DMS153 treated with DMSO at 0.1 percent for 48 hours (cell line): ENCODE measurements around the gene PCYOX1L.
A peak's percentile ranks its signal among the peaks of the same experiment; 100 is the strongest.

Experiments used
- DNase-seq: peaks from one replicate; lab custom pipeline; 2025; ENCODE audit not compliant: unreplicated experiment; lab: John Stamatoyannopoulos, UW

The PCYOX1L gene

DNA sequence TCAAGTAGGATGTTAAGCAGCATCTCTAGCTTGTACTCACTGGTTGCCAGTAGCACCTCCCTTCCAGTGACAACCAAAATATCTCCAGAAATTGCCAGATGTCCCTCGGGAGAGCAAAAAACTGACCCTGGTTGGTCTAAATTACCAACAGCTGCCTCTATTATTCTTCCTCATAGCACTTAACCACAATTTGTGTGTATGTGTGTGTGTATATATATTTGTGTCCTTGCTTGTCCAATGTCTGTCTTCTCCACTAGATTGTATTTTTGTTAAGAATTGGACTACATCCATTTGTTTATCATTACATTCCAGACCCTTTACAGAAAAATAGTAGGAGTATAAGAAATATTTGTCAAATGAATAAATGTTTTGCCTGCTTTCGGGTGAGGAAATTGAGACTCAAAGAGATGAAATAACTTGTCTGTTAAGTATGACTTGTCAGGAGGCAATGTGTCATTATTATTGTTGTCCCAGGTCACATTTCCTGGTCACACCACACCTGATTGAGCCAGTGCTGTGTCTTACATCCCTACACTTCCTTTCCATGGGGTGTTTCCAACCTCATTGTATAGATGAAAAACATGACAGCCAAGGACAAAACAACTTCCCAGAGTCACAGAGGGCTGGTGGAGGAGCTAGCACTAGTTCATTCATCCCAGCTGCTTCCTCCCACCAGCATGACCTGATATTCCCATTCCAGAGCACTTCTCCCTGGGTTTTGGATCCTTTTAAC is 24.0 kb upstream of the PCYOX1L start:
- DNase-seq = no peak

DNA sequence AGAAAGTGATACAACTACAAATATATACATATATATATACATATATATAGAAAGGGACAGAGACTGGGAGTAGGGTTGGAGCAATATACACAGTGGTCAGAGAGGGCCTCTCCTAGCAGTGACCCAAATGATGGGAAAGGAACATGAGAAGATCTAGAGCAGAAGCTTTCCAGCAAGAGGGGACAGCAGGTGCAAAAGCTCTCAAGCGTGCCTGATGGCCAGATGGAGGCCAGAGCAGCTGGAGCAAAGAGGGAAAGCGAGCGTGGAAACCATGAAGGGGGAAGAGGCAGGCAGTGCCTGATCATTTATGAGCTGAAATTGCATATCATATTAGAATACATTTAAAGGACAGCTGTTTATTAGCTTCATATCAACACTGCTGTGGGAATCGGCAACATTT is 20.1 kb upstream of the PCYOX1L start:
- DNase-seq = no peak

DNA sequence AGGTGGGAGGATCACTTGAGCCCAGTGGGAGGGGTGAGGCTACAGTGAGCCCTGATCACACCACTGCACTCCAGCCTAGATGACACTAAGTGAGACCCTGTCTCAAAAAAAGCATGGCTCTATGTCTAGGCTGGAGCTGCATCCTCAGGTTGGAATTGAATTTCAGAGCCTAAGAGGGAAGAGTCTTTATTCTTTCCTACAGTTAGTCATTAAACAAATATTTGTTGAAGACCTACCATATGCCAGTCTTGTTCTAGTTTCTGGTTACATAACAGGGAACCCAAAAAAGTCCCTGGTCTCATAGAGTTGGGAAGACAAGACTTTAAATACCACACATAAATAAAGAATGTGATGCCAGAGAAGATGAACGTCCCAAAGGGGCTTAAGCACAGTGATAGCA is 19.5 kb upstream of the PCYOX1L start:
- no peak for DNase-seq

- DNase-seq = no peak
Measured at GRCh38 chr5:149340920-149341319, 16.9 kb upstream of the PCYOX1L start.

DNA sequence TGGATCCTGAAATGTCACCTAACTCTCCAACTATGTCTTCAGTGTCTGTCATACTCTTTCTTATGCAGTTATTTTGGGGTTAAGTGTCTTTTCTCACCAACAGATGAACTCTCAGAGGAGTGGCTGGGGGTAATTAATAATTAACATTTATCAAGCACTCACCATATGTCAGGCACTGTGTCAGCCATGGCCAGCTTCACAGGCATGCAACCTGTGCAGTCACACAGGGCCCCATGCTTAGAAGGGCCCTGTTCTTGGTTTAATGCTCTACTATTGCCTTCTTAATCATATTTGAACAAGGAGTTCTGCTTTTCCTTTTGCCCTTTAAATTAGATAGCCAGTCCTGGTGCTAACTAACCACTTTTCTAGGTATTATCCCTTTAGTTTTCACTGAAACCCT is 16.0 kb upstream of the PCYOX1L start:
- DNase-seq = no peak

DNA sequence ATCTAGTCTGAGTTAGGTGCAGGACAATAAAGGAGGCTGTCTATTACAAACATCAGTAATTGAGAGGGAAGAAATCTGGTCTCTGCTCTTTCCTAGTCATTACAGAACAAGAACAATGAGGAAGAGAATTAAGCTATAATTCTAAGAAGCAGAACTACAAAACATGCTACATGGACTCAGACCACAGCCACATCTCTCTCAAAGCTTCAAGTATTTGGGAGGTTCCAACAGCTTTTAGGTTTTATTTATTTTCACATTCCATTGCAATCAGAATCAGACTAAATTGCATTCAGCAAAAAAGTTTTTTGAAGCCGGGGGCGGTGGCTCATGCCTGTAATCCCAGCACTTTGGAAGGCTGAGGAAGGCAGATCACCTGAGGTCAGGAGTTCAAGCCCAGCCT is 13.7 kb upstream of the PCYOX1L start:
- DNase-seq = no peak

DNA sequence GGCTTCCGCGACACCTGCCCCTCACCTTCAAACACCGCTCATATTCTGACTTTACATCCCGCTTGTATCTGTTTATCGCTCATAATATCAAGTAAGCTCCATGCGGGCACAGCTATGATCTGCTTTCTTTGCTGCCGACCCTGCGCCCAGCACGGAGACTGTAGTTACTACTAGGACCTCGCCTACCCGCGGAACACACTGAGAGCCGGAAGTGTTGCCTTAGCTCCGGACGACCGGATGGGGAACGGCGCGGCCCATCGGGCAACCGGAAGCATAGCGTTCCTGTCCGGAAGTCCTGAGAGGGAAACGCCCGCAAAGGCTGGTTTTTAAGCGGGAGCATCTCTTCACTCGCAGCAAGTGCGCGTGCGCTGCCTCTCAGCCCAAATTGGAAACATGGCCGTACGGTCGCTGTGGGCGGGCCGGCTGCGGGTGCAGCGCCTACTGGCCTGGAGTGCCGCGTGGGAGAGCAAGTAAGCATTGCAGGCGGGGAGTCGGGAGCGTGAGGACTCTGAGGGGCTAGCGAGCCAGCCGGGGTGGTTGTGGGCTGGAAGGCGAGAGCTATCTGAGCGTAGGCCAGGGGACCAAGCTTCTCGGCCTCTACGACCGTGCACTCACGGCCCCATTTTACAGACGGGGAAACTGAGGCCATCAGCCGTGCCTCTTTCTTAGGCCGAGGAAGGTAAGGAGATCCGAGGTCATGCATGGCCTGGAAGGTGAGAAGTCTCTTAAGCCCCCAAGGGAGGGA is 12.5 kb upstream of the PCYOX1L start, which contains the start of gene GRPEL2:
Gene GRPEL2, plus strand, starts transcription at position 353 of the 745 bp plus-strand sequence. Its CDS starts 41 bp downstream, at position 394.
- peak; percentile 67 for DNase-seq

GRCh38 chr5:149345892-149346222 is 12.0 kb upstream of the PCYOX1L start:
- DNase-seq = no peak

DNA sequence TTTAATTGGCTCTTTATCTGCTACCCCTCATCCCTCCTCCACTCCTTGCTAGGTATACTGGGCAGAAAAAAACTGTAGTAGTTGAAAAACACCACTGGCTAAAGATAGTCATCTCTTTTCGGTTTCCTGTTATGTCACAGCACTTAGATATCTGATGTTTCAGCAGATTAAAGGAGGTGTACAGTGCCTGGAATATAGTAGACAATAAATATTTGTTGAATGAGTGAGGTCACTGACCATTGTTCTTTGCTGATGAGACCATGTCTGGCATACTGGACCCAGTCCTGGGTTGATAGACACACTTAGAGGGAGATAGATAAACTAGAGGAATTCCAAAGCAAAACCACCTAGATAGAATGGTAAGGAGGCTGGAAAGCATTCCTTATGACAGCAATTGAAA is 9.3 kb upstream of the PCYOX1L start:
- DNase-seq = no peak

DNA sequence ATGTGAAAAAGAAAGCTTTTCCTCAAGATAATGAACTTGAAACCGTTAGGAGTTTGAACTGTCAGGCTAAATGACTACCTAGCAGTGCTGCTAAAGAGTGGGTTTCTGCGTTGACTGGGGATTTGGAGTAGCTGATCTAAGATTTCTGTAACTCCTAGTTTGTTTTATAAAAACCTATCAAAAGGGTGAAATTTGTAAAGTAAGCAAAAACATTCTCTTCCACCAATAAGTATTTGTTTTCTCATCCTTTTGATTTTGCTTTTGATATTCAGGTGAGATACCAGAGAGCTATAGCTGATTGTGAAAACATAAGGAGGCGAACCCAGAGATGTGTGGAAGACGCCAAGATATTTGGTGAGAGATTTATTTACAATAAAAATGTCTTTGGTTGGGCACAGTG is 8.5 kb upstream of the PCYOX1L start:
- DNase-seq = no peak

DNA sequence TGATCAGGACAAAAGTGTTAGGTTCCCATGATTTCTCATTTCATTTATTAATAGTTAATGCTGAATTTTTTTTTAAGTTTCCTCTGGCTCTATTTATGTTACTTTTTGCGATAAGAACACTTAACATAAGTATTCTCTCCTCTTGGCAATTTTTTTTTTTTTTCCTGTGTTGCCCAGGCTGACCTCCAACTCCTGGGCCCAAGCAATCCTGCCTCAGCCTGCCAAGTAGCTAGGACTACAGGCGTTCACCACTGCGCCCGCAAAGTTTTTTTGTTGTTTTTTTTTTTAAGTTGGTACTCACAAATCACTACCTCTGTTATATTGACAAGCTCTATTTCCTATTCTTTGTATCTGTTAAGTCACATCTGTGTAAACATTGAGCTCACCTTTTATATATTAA is 5.7 kb upstream of the PCYOX1L start:
- no peak for DNase-seq

DNA sequence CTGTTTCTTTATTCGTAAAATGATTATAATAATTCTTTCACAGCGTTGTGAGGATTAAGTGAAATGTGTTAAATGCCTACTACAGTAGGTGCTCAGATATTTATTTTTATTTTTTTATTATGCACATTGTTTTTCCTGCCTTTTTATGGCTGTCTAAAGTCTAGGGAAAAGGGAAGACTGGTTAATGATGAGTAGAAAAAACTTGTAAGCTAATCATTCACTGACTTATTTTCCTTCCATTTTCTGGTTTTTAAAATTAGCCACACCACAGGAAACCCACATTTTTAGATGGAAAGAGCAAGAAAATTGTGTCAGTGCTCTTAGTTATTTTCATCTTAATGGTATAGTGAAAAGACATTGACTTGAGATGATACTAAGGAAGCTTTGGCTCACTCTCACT is 3.9 kb upstream of the PCYOX1L start:
- no peak for DNase-seq

DNA sequence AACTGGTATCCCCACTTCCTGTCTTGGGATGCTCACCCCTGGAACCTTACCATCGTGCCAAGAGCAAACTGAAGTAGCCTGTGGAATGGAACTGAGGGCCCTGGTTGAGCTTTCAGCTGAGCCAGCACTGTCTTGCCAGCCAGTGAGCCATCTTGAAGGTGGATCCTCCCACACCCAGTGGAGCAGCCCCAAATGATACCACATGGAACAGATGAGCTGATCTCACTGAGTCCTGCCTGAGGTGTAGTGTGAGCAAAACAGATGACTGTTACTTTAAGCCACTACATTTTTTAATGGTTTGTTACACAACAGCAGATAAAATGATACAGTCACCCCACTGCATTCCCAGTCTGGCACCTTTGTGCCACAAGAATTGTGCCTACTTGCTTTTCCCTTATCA is 2.2 kb upstream of the PCYOX1L start:
- no peak for DNase-seq

DNA sequence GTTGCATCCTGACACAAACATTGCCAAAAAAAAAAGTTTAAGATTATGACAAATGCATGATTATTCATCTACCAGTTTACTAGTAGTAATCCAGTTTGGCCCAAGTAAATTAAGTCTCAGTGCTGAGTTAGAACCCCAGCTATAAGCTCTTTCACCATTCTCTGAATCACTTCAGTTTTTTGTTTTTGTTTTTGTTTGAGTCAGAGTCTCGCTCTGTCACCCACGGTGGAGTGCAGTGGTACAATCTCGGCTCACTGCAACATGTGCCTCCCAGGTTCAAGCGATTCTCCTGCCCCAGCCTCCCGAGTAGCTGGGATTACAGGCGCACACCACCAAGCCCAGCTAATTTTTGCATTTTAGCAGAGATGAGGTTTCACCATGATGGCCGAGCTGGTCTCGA is 1.5 kb upstream of the PCYOX1L start:
- no peak for DNase-seq

DNA sequence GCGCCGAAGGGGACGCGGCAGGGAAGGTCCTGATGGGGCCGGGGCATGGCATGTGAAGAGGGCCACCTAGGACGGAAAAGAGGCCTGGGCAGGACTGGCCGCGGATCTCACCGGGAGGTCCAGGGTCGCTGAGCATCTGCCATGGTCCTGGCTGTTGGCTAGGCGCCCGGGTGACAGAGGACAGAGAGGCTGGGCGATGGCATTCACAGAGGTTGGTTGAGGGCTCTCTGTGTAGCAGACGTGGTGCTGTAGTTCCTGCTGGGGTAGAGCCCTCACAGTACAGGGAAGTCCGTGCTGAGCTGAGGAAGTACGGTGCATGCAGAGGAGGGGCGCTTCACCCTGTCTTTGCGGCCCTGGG is 427 bp downstream of the PCYOX1L start:
- DNase-seq = no peak

DNA sequence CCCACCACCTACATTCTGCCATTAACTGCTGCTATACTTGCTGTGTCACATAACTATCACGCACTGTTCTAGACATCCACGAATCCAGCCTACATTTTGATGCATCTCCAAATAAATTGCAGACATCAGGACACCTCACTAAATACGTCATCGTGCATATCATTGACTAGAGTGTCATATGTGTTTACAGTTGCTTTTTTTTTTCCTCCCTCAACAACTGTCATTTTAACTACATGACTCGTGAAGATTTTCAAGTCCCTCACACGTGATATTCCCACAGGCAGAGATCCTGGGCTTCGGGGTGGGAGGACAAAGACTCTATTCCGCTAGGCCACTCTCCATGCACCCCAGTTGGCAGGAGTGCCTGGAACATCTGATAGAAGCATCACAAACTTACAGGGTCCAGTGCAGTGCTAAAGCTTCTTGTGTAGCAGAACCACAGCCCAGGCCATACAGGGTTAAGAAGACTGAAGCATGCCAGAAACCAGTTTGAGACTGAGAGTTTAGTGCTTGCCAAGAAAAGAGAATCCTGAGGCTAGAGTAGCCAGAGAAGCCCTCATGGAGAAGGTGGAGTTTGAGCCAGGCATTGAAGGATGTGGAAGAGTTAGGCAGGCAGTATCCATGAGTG is 1.1 kb downstream of the PCYOX1L start:
- no peak for DNase-seq

GRCh38 chr5:149360272-149360671 is 2.4 kb downstream of the PCYOX1L start:
- DNase-seq = no peak

DNA sequence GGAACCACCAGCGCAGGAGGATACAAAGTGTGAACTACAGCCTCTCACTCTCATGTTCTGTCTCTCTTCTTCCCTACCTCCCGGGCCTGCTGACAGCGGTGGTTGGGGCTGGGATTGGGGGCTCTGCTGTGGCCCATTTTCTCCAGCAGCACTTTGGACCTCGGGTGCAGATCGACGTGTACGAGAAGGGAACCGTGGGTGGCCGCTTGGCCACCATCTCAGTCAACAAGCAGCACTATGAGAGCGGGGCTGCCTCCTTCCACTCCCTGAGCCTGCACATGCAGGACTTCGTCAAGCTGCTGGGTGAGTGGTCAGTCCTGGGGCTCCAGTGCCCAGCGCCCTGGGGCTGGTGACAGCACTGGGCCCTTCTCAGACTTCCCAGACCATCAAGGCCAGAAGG is 4.7 kb downstream of the PCYOX1L start:
- no peak for DNase-seq

GRCh38 chr5:149363358-149363757 is 5.5 kb downstream of the PCYOX1L start:
- no peak for DNase-seq

GRCh38 chr5:149363936-149364335 is 6.1 kb downstream of the PCYOX1L start:
- no peak for DNase-seq

- DNase-seq = no peak
Measured at GRCh38 chr5:149364719-149365118, 6.9 kb downstream of the PCYOX1L start.

GRCh38 chr5:149365418-149365817 is 7.6 kb downstream of the PCYOX1L start:
- DNase-seq = no peak
